H9 (cell line): Measurements from ENCODE around the gene C2orf92. TPM values are rescaled to one million over a fixed set of nuclear protein-coding genes. Genes with fewer than 3 reads are reported as not detected.

ENCODE experiments used
- DNase-seq: peaks from one replicate; pipeline ENCODE4 v3.0.0-alpha.2; 2017
- H2AFZ ChIP-seq: one replicate; pipeline ENCODE4 v1.6.1; 2013; ENCODE audit warnings: mild to moderate bottlenecking, low read length, control low read depth, moderate library complexity
- H2AK5ac ChIP-seq: 2 replicates; pipeline ENCODE4 v1.6.1; 2013; ENCODE audit warnings: low read length, control low read depth, mixed read lengths; ENCODE audit not compliant: insufficient read length
- H2BK120ac ChIP-seq: one replicate; pipeline ENCODE4 v1.6.1; 2013; ENCODE audit warnings: low read depth, mild to moderate bottlenecking, low read length, control low read depth, inconsistent platforms; ENCODE audit not compliant: poor library complexity, severe bottlenecking
- H2BK12ac ChIP-seq: 2 replicates; pipeline ENCODE4 v1.6.1; 2013; ENCODE audit warnings: low read length, control low read depth, mixed read lengths, low read depth; ENCODE audit not compliant: insufficient read length
- H2BK15ac ChIP-seq: 2 replicates; pipeline ENCODE4 v1.6.1; 2013; ENCODE audit warnings: low read depth, low read length, control low read depth
- H2BK20ac ChIP-seq: one replicate; pipeline ENCODE4 v1.6.1; 2013; ENCODE audit warnings: low read depth, mild to moderate bottlenecking, low read length, control low read depth, inconsistent platforms; ENCODE audit not compliant: poor library complexity, severe bottlenecking
- H2BK5ac ChIP-seq: 2 replicates; pipeline ENCODE4 v1.6.1; 2013; ENCODE audit warnings: low read length, control low read depth, mixed read lengths; ENCODE audit not compliant: insufficient read length
- H3K14ac ChIP-seq: 2 replicates; pipeline ENCODE4 v1.6.1; 2013; ENCODE audit warnings: low read length, control low read depth; ENCODE audit not compliant: insufficient read depth
- H3K18ac ChIP-seq: 2 replicates; pipeline ENCODE4 v1.6.1; 2013; ENCODE audit warnings: low read depth, mild to moderate bottlenecking, mixed read lengths, low read length, control low read depth; ENCODE audit not compliant: insufficient read length
- H3K23ac ChIP-seq: 2 replicates; pipeline ENCODE4 v1.6.1; 2013; ENCODE audit warnings: low read length, control low read depth, mixed read lengths, low read depth; ENCODE audit not compliant: insufficient read length
- H3K23me2 ChIP-seq: 2 replicates; pipeline ENCODE4 v1.6.1; 2013; ENCODE audit warnings: low read depth, mild to moderate bottlenecking, mixed read lengths, low read length, control low read depth; ENCODE audit not compliant: insufficient read length, poor library complexity, severe bottlenecking
- H3K27ac ChIP-seq: 2 replicates; pipeline ENCODE4 v1.5.1; 2013; ENCODE audit warnings: low read length, control low read depth, mixed read lengths, low read depth; ENCODE audit not compliant: insufficient read length
- H3K27me3 ChIP-seq: 2 replicates; pipeline ENCODE4 v1.6.1; 2013; ENCODE audit warnings: low read length, control low read depth, inconsistent platforms; ENCODE audit not compliant: insufficient read depth
- H3K4ac ChIP-seq: 2 replicates; pipeline ENCODE4 v1.6.1; 2013; ENCODE audit warnings: low read depth, mild to moderate bottlenecking, control low read depth, inconsistent platforms, low read length, moderate library complexity
- H3K4me1 ChIP-seq: 2 replicates; pipeline ENCODE4 v1.6.1; 2013; ENCODE audit warnings: low read length, control low read depth, inconsistent platforms; ENCODE audit not compliant: insufficient read depth
- H3K4me2 ChIP-seq: 2 replicates; pipeline ENCODE4 v1.6.1; 2013; ENCODE audit warnings: low read length, control low read depth, mixed read lengths; ENCODE audit not compliant: insufficient read length, insufficient read depth
- H3K56ac ChIP-seq: 2 replicates; pipeline ENCODE4 v1.6.1; 2013; ENCODE audit warnings: low read depth, mild to moderate bottlenecking, mixed read lengths, low read length, control low read depth; ENCODE audit not compliant: insufficient read length
- H3K79me1 ChIP-seq: 2 replicates; pipeline ENCODE4 v1.6.1; 2013; ENCODE audit warnings: low read depth, mild to moderate bottlenecking, moderate library complexity, low read length, control low read depth, inconsistent platforms; ENCODE audit not compliant: insufficient read depth, poor library complexity, severe bottlenecking
- H3K79me2 ChIP-seq: 2 replicates; pipeline ENCODE4 v1.6.1; 2013; ENCODE audit warnings: low read length, control low read depth, inconsistent platforms; ENCODE audit not compliant: insufficient read depth
- H3K9ac ChIP-seq: 2 replicates; pipeline ENCODE4 v1.6.1; 2013; ENCODE audit warnings: low read length, control low read depth, mixed read lengths; ENCODE audit not compliant: insufficient read length; ENCODE audit errors: extremely low read depth
- H3K9me3 ChIP-seq: one replicate; pipeline ENCODE4 v1.6.1; 2013; ENCODE audit warnings: low read depth, low read length, inconsistent platforms; ENCODE audit not compliant: control insufficient read depth
- H3T11ph ChIP-seq: one replicate; pipeline ENCODE4 v1.6.1; 2013; ENCODE audit warnings: mild to moderate bottlenecking, low read length, control low read depth, inconsistent platforms
- H4K20me1 ChIP-seq: one replicate; pipeline ENCODE4 v1.6.1; 2013; ENCODE audit not compliant: control insufficient read depth, insufficient read length, insufficient read depth
- H4K5ac ChIP-seq: 2 replicates; pipeline ENCODE4 v1.6.1; 2013; ENCODE audit warnings: low read depth, mild to moderate bottlenecking, mixed read lengths, low read length, control low read depth; ENCODE audit not compliant: insufficient read length
- H4K8ac ChIP-seq: replicated peaks from 2 replicates; pipeline ENCODE4 v1.6.1; 2013; ENCODE audit warnings: low read length, control low read depth, mixed read lengths, low read depth; ENCODE audit not compliant: insufficient read length
- H4K91ac ChIP-seq: 2 replicates; pipeline ENCODE4 v1.6.1; 2013; ENCODE audit warnings: low read depth, mild to moderate bottlenecking, moderate library complexity, mixed read lengths, low read length, control low read depth; ENCODE audit not compliant: insufficient read length
- H3K27ac Mint-ChIP-seq, 3 experiments: 2 replicates in 2 of 3; 3 replicates in 1 of 3; pipeline ENCODE4 v1.8.0; 2020 to 2021; ENCODE audit warnings: mixed read lengths in 3 of 3, mild to moderate bottlenecking in 1 of 3, moderate library complexity in 1 of 3
- H3K27me3 Mint-ChIP-seq: 2 replicates; pipeline ENCODE4 v1.8.0; 2021; ENCODE audit warnings: low read depth, mild to moderate bottlenecking, moderate library complexity, mixed read lengths
- H3K36me3 Mint-ChIP-seq, 3 experiments: 2 replicates in 2 of 3; 3 replicates in 1 of 3; pipeline ENCODE4 v1.8.0; 2020 to 2021; ENCODE audit warnings: low read depth in 3 of 3, mixed read lengths in 3 of 3; ENCODE audit not compliant: insufficient read depth in 1 of 3
- H3K4me1 Mint-ChIP-seq, 2 experiments: 2 replicates each; pipeline ENCODE4 v1.8.0; 2020; ENCODE audit warnings: mixed read lengths in 2 of 2
- H3K4me3 Mint-ChIP-seq, 2 experiments: 2 replicates in 1 of 2; 3 replicates in 1 of 2; pipeline ENCODE4 v1.8.0; 2020 to 2021; ENCODE audit warnings: mild to moderate bottlenecking in 2 of 2, mixed read lengths in 2 of 2, moderate library complexity in 1 of 2
- H3K9me3 Mint-ChIP-seq, 2 experiments: 2 replicates in 1 of 2; 3 replicates in 1 of 2; pipeline ENCODE4 v1.8.0; 2020; ENCODE audit warnings: mild to moderate bottlenecking in 2 of 2, mixed read lengths in 2 of 2, moderate library complexity in 1 of 2
- CTCF ChIP-seq: fragments of 200-600 bp; sonication (generic); conservative IDR thresholded peaks from 3 replicates; pipeline ENCODE4 v1.8.0; 2021; ENCODE audit warnings: antibody characterized with exemption, mild to moderate bottlenecking
- WGBS: extraction: QIAGEN DNeasy Blood & Tissue Kit; methylation state at CpG from one replicate; pipeline ENCODE4 v1.1.7; 2013; ENCODE audit warnings: missing lambda C conversion rate, low lambda C conversion rate, mixed read lengths; ENCODE audit not compliant: insufficient read length; ENCODE audit errors: extremely low coverage; 5-methylcytosine and 5-hydroxymethylcytosine counted together
- total RNA-seq: library from RNA; stranded (reverse); gene quantifications from 2 replicates; pipeline ENCODE4 v1.2.1, GENCODE V29; 2021

Gene C2orf92
- total RNA-seq, 1 experiment from 2014 or later = 7.3 TPM

GRCh38 chr2:97736185-97736584 lies 66.7 kb downstream of the C2orf92 start:
- no peaks in the 10 kb centered on the region for H4K20me1 ChIP-seq
- H3K4ac ChIP-seq = no peak overlapping the region
- H3K79me1 ChIP-seq = no peaks in the 10 kb centered on the region
- no peak overlapping the region for H2BK12ac ChIP-seq
- no peak overlapping the region for H3K14ac ChIP-seq
- no peak overlapping the region for H3K4me3 Mint-ChIP-seq
- no peak overlapping the region for H3K18ac ChIP-seq
- H3K4me1 ChIP-seq = no peaks in the 10 kb centered on the region
- no peak overlapping the region for H3K27ac ChIP-seq
- H3K36me3 Mint-ChIP-seq = peaks cover 0 to 2% (median 0%) of the 10 kb centered on the region in 3 experiments; a peak in 2 of 7 replicates
- H2AK5ac ChIP-seq = no peak overlapping the region
- no peak overlapping the region for H3K9ac ChIP-seq
- no peak overlapping the region for H2AFZ ChIP-seq
- no peak overlapping the region for H3K23ac ChIP-seq
- TF ChIP-seq CTCF = no peak
- H3K23me2 ChIP-seq = no peaks in the 10 kb centered on the region
- H3K27me3 Mint-ChIP-seq = peaks cover 10% of the 10 kb centered on the region
- H2BK5ac ChIP-seq = no peak overlapping the region
- no peak overlapping the region for H3T11ph ChIP-seq
- no peak overlapping the region for H3K56ac ChIP-seq
- no peak overlapping the region for H2BK120ac ChIP-seq
- no peaks in the 10 kb centered on the region; a peak in 2 of 5 replicates for H3K9me3 Mint-ChIP-seq
- no peak overlapping the region for H4K8ac ChIP-seq
- H3K4me1 Mint-ChIP-seq = peaks cover 5 to 6% of the 10 kb centered on the region in 2 experiments
- no peaks in the 10 kb centered on the region for H3K9me3 ChIP-seq
- H3K4me2 ChIP-seq = no peak overlapping the region
- DNase-seq = no peak
- H2BK15ac ChIP-seq = no peak overlapping the region
- no peak overlapping the region for H4K5ac ChIP-seq
- H3K27ac Mint-ChIP-seq = peak overlapping the region in 1 of 3 experiments; percentile 49; a peak in 1 of 7 replicates
- no peak overlapping the region for H4K91ac ChIP-seq
- H3K79me2 ChIP-seq = no peaks in the 10 kb centered on the region
- H3K27me3 ChIP-seq = no peaks in the 10 kb centered on the region
- H2BK20ac ChIP-seq = no peak overlapping the region
- WGBS = no CpG with 5 or more reads among the region's 4 CpGs
